Measurements from ENCODE around the gene RABL3.

DNA sequence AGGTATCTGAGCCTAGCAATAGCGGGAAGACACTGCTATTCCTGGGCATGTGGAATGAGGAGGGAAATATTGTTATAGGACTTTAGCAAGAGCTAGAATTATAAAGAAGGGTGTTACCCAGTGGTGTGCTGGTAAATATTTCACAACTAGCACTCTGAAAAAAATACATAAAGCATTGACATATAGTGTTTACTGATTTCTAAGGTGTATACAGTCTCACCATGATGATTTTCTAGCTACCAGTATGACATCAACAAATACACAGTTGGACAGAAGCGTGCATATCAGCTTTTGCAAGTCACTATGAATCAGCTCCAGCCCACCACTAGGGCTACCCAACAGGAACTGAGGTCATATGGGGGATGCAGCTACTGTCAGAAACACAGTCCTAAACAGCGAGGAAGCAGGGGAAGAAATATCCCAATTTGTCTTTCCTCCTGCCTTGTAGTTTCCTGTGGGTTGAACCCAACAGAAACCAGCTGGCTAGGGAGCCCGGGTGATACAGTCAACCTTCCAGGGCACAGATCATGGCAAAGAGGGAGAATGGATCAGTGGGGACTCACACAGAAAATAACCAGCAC, 99.9 kb downstream of the RABL3 start:
- TF ChIP-seq, protein P1, sequence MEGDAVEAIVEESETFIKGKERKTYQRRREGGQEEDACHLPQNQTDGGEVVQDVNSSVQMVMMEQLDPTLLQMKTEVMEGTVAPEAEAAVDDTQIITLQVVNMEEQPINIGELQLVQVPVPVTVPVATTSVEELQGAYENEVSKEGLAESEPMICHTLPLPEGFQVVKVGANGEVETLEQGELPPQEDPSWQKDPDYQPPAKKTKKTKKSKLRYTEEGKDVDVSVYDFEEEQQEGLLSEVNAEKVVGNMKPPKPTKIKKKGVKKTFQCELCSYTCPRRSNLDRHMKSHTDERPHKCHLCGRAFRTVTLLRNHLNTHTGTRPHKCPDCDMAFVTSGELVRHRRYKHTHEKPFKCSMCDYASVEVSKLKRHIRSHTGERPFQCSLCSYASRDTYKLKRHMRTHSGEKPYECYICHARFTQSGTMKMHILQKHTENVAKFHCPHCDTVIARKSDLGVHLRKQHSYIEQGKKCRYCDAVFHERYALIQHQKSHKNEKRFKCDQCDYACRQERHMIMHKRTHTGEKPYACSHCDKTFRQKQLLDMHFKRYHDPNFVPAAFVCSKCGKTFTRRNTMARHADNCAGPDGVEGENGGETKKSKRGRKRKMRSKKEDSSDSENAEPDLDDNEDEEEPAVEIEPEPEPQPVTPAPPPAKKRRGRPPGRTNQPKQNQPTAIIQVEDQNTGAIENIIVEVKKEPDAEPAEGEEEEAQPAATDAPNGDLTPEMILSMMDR (IDR thresholded peaks at IDR 0.05; ENCODE audit: low read length): no peak
- TF ChIP-seq EZH2 (IDR thresholded peaks at IDR 0.05; ENCODE audit: borderline replicate concordance, low read length): no peak

Data from OCI-LY1 (cell line).